Fibroblast of skin of scalp (primary cell): ENCODE measurements around the gene MYO16.
"Not testable (repeated sequence)": the region's sequence is repeated elsewhere in the genome, so short reads cannot be mapped to it uniquely, and the experiment has no call there.

Experiments used
- DNase-seq: peaks from one replicate; pipeline ENCODE4 v3.0.0-alpha.2; 2013

The MYO16 gene

DNA sequence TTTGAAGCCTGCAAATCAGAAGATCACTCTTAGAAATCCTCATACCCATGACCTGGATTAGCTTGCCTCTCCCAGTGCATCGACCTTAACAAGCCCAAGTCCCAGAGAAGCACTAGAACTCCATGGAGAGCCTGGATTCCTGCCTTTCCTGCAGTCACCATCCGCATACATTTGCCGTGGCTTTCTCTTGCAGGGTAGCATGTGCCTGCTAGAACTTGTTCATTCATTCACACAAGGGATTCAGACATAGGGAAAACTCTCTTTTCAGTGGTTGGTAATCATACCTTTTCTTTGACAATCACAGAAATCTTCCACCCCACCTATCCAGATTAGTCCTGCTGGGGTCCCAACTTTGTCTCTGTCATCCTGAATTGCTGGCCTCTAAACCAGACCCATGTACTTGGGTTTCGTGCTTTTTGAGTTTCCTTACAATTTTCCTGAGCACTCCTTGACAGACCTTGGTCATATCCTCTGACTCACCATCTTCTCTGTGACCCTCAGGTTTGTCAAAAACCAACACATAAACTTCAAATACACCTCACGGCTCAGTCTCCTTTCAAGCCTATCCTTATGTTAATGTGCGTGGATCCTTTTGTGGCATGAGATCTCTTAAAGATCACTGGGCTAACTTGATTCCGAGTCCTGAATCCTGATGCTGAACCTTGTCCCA is 355.0 kb downstream of the MYO16 start:
- DNase-seq: no peak

DNA sequence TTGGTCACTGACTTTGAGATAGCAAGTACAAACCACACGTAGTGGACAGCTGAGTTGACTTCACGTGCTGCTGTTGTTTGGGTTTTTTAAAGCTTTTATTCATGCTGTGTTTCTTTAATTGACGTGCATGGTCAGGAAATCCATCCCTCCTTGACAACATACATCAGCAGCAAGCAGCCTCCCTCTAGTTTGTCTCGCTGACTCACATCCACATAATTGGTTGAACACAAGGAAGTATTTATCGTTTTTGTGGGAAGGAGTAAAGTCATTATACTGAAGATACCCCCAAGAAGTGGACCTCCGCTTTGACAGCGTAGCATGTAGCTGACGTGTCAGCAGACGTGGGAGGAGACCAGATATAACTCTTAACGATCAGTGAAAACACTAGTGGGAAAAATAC is 355.8 kb downstream of the MYO16 start:
- no peak for DNase-seq

DNA sequence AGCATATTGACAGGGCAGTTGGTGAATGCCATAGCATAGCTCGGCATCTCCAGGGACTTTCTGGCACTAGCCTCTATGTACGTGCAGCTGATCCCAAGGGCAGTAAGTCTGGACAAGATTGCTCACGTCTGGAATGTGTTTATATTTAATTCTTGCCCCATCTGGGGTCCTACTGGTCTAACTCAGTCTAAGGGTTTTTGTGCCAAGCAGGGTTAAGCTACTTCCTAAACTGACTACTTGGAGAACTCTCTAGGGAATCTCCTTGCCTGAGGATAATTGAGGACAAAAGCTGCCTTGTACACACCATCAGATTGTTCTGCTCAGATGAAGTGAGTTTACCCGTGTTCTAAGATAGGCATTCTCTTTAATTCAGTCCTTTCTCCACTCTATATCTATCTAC is 358.1 kb downstream of the MYO16 start:
- peak; percentile 84 for DNase-seq

DNA sequence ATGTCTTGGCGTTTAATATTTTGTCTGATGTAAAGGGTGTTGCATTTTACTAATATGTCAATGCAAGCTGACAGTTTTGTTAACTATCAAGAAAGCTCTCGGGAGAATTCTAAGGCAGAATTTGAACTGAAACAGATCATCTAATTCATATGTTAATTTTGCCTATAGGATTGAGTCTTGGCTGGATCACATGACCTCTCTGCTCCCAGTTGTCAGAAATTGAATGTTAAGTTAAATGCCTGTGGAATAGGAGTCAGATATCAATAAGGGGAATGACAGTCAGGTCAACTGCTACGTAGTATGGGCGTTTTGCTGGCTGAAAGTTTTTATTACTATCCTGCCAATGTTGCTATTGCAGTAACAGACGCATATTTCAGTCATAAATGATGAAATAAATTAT is 358.5 kb downstream of the MYO16 start:
- no peak for DNase-seq

GRCh38 chr13:108991416-108991815 is 362.0 kb downstream of the MYO16 start:
- DNase-seq: not testable (repeated sequence)

DNA sequence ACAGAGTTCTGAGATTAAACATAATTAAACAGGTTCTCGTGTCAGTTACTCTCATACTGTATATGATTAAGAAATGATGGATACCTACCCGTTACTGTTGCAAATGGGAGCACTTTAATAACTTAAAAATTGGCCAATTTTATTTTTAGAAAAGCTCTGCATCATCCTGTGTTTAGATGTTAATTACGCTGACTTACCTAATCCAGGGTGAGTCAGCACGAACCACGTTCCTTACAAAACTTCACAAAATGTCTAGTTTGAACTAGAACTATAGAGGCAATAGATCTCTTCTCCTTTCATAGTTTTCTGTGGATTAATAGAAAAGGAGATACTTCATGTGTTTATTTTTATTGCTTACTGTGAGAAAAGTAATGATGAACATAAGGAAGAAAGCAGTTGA is 363.9 kb downstream of the MYO16 start:
- DNase-seq: no peak

GRCh38 chr13:108996430-108996829 is 367.0 kb downstream of the MYO16 start:
- DNase-seq: no peak

DNA sequence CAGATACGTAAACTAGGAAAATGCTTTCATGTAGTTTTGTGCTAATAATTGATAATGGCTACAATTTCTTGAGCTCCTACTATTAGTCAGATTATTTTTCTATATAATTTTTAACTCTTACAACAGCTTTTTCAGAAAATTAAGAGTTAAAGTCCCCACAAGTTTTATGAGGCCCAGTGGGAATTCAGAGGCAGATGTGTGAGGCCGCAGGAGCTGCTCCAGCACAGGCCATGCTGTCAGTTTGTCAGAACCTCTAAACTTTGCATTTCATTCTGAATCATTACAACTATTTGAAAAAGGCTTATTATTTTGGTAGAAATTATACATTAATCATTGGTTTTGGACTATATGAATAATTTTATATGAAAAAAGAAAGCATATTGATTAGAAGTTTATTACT is 370.8 kb downstream of the MYO16 start:
- no peak for DNase-seq

GRCh38 chr13:109002934-109003333 is 373.5 kb downstream of the MYO16 start:
- peak; percentile 12 for DNase-seq

DNA sequence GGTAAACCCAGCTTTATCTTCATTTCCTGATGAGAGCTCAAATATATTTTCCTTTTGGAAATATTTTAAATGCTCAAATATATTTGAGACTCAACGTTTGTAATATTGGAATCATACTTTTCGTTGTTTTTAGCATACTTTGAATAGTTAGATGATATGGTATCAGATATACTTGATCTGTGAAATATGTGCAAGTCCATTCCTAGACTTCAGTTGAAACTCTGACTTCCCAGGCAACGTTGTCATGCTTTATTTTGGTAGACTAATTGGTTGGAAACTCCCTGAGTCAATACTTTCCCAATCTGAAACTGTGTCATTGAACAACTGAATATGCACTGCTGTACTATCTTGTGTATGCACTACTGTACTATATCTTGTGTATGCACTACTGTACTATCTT is 378.5 kb downstream of the MYO16 start:
- DNase-seq: peak; percentile 65

DNA sequence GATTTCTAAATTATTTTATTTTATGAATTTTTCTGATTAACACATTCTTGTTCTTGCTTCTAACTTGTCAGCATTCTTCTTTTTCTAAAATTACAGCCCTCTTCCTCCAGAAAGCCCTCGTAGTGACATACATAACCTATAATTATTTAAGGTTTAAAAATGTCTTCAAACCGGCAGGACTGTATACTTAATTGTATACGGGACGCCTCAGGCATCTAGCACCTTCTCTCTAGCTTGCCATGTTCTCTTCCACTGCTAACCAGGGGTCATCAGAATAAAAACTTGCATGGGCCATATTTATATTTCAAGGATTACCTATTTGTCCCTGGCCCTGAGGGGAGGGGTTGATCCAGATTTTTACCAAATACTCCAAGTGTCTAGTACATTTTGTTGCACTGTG is 380.3 kb downstream of the MYO16 start:
- DNase-seq: no peak

GRCh38 chr13:109010912-109011311 is 381.5 kb downstream of the MYO16 start:
- no peak for DNase-seq

DNA sequence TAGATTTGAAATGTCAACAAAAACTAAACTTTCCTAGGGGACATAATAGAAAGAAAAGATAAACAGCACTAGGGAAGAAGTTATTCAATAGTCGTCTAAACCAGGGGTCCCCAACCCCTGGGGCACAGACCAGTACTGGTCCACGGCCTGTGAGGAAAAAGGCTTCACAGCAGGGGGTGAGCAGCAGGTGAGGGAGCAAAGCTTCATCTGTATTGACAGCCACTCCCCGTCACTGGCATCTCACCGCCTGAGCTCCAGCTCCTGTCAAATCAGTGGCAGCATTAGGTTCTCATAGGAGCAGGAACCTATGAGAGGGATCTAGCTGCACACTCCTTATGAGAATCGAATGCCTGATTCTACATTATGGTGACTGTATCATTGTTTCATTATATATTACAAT is 382.7 kb downstream of the MYO16 start:
- DNase-seq: no peak

GRCh38 chr13:109021558-109021957 is 392.1 kb downstream of the MYO16 start:
- DNase-seq: no peak

GRCh38 chr13:109024611-109025010 is 395.2 kb downstream of the MYO16 start:
- no peak for DNase-seq

- DNase-seq: no peak
Observed at GRCh38 chr13:109026266-109026665, 396.9 kb downstream of the MYO16 start.

GRCh38 chr13:109028624-109029023 is 399.2 kb downstream of the MYO16 start:
- DNase-seq: no peak

- DNase-seq: no peak
Observed at GRCh38 chr13:109033090-109033489, 403.7 kb downstream of the MYO16 start.

- DNase-seq: peak; percentile 3
Observed at GRCh38 chr13:109036078-109036780, 406.8 kb downstream of the MYO16 start.

- no peak for DNase-seq
Observed at GRCh38 chr13:109043636-109044035, 414.2 kb downstream of the MYO16 start.

DNA sequence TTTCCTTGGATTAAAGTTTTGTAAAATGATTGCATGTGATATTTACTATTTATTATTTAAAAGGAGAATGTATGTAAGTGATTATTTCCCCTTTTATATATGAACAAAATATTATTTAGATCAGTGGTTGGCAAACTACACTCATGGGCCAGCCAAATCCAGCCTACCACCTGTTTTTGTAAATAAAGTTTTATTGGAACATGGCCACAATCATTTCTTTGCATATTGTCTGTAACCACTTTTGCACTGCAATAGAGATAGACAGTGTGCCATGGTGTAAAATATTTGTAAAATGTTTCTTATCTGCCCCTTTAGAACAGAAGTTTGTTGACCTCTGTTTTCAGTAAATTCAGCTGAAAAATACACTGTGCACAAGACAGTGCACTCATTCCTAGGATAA is 426.4 kb downstream of the MYO16 start:
- DNase-seq: no peak

DNA sequence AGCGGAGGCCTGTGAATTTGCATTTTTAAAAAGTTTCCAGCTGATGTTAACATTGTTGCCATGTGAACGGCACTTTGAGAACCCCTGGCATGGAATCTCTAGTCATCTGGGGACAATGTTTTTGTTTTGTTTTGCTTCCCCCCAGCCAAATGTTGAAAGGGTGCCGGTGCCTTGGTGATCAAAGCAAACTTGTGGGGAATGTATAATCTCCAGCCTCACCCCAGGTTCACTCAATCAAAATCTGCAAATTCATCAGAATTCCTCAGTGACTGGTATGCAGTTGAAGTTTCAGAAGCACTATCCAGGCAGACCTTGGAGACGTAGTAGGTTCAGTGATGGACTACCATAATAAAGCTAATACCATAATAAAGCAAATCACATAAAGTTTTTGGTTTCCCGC is 428.7 kb downstream of the MYO16 start:
- no peak for DNase-seq

DNA sequence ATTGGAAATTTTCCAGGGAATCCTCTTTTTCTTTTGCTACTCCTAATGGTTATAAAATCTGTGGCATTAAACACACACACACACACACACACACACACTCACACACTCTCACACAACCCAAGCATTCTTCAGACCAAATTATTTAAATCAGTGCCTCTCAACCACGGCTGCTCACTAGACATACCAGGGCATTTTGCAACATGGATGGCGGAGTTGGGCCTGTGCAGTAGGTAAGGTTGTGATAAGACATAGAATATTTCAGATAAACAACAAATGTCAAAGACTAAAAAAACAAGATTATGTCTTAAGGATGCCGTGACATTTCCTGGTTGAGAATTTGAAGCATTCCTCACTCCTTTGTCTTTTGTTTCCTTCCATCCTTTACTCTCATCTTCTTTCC is 443.1 kb downstream of the MYO16 start:
- DNase-seq: no peak

- DNase-seq: no peak
Observed at GRCh38 chr13:109074436-109074835, 445.0 kb downstream of the MYO16 start.

DNA sequence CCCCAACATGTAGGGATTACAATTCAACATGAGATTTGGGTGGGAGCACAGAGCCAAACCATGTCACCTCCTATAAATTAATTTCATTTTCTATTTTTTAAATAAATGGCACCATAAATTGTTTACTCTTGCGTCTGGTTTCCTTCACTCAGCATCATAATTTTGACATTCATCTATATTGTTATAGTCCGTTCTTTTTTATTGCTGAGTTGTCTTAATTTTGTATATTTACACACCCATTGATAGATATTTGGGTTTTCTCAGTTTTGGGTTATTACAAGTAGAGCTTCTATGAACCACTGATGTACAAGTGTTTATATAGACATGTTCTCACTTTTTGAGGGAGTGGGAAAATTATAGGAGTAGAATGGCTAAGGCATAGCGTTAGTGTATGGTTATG is 445.4 kb downstream of the MYO16 start:
- no peak for DNase-seq
